ENCODE measurements around the gene PINK1.

PINK1 gene

GRCh38 chr1:20633190-20634064, at the start of gene PINK1:
Gene PINK1, plus strand, starts transcription at chr1:20633458. Its CDS starts 91 bp downstream, at chr1:20633549.
- Mint-ChIP-seq H3K27ac (peak within 1 kb of the TSS; percentile 36), H3K9me3 (no peaks in the 10 kb centered on the region), H3K27me3 (ENCODE audit: low read depth) (peaks cover 4% of the 10 kb centered on the region), H3K36me3 (ENCODE audit: low read depth) (no peaks in the 10 kb centered on the region), H3K4me1 (ENCODE audit: low read depth) (peaks cover 9% of the 10 kb centered on the region), H3K4me3 (peak within 1 kb of the TSS; percentile 81)

DNA sequence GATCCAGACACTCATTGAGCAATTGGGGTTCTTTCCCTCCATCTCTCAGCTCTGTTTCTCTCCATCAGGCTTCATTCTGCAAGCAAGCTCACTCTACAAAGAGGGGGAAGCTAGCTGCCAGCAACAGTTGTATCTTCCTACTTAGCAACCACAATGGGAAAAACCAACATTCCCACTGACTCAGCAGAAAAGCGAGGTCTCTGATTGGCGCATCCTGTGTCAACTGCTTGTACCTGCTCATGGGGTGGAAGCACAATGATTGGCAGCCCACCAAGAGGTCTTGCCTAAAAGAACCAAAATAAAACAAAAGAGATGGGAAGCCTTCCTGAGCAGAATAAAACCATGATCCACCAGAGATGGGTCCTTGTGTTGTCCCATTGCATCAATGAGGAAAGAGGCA, 48.4 kb upstream of the PINK1 start:
- peaks cover 4% of the 10 kb centered on the region for H3K4me1 Mint-ChIP-seq (ENCODE audit: low read depth)
- no peak overlapping the region for H3K4me3 Mint-ChIP-seq
- H3K9me3 Mint-ChIP-seq: no peaks in the 10 kb centered on the region
- no peak overlapping the region for H3K27ac Mint-ChIP-seq
- H3K27me3 Mint-ChIP-seq (ENCODE audit: low read depth): peaks cover 35% of the 10 kb centered on the region
- H3K36me3 Mint-ChIP-seq (ENCODE audit: low read depth): no peaks in the 10 kb centered on the region

DNA sequence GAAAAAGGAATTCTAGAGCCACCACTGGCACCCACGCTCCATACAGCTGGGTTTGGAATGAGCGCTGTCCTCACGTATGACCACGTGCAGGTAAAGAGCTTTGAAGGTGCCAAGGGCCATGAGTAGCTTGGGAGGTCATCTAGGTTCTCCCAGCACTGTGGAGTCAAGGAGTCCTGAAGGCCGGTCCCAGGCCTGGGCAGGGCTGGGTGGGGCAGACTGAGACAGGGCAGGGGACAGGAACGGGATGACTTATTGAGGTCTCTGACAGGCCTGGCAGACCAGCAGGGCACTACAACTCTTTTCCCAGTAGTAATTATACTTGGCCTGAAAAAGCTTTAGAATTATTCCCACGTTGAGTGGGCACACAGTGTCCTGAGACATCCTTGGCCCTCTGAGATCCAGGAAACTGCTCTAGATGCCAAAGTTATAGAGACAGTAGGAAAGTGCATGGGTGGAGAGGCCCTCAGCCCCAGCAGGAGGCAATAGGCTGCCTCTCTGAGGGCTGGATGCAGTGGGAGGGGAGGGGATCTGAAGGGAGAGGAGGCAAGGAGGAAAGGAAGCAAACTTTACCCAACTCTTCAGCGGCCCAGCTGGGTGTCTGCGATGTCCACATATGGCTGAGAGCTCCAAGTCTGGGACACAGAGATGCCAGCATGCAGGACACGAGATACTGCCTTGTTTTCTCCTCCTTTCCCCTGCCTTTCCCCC, 46.2 kb upstream of the PINK1 start:
- Mint-ChIP-seq H3K9me3 (no peaks in the 10 kb centered on the region), H3K27ac (no peak overlapping the region), H3K36me3 (ENCODE audit: low read depth) (no peaks in the 10 kb centered on the region), H3K4me1 (ENCODE audit: low read depth) (peaks cover 4% of the 10 kb centered on the region), H3K27me3 (ENCODE audit: low read depth) (peaks cover 46% of the 10 kb centered on the region), H3K4me3 (no peak overlapping the region)

- H3K4me1 Mint-ChIP-seq (ENCODE audit: low read depth): peaks cover 4% of the 10 kb centered on the region
- no peaks in the 10 kb centered on the region for H3K36me3 Mint-ChIP-seq (ENCODE audit: low read depth)
- H3K4me3 Mint-ChIP-seq: no peak overlapping the region
- H3K27ac Mint-ChIP-seq: no peak overlapping the region
- H3K27me3 Mint-ChIP-seq (ENCODE audit: low read depth): peaks cover 52% of the 10 kb centered on the region
- no peaks in the 10 kb centered on the region for H3K9me3 Mint-ChIP-seq
Measured at GRCh38 chr1:20587661-20588053, 45.6 kb upstream of the PINK1 start.

- Mint-ChIP-seq H3K27ac (no peak within 1 kb of the TSS), H3K36me3 (ENCODE audit: low read depth) (no peaks in the 10 kb centered on the region), H3K9me3 (no peaks in the 10 kb centered on the region), H3K4me3 (no peak within 1 kb of the TSS), H3K27me3 (ENCODE audit: low read depth) (peaks cover 50% of the 10 kb centered on the region), H3K4me1 (ENCODE audit: low read depth) (peaks cover 4% of the 10 kb centered on the region)
Measured at GRCh38 chr1:20588634-20589225, 44.5 kb upstream of the PINK1 start, which contains the start of gene CDA. Gene CDA, plus strand, starts transcription at chr1:20589097. Its CDS starts 33 bp downstream, at chr1:20589130.

DNA sequence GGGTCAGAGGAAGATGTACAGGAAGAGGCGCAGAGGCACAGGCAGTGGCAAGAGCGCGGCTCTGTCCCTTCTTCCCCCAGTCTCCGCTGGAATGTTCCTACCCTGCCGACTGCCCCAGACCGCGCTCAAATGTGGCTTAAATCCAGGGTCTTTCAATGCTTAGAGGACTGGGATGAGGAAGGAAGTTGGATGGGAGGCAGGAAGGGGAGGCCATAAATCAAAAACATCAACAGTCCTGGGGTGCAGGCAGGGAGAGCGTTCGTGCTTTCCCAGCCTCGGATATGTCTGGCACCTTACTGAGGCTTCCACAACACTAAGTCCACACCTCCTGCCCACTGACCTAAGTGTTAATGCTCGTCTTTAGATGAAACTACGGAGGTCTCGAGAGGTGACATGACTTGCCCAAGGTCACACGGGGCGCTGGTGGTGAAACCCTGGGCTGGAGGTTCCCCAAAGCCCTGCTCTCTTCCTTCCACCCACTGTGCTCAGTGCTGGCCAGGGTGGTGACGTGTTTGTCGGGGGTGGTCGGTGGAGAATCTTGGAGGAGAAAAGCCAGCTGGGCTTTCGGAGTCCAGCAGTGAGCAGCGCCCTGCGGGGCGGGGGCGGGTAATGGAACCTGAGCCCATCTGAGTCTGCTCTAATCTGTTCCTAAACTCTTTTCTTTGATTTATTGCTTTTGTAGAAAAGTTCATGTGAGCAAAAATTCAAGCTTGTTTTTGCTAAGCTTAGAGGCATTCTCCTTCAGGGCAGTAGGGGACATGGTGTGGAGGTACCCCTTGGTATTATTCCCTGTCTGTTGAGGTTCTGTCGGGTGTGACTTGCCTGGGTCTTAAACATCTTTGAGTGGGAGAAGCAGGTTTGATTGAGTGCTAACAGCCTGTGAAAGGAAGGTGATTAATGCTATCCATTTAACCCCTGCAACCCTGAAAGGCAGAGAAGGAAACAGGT, 43.7 kb upstream of the PINK1 start:
- peaks cover 51% of the 10 kb centered on the region for H3K27me3 Mint-ChIP-seq (ENCODE audit: low read depth)
- H3K4me1 Mint-ChIP-seq (ENCODE audit: low read depth): peaks cover 4% of the 10 kb centered on the region
- no peaks in the 10 kb centered on the region for H3K36me3 Mint-ChIP-seq (ENCODE audit: low read depth)
- H3K9me3 Mint-ChIP-seq: no peaks in the 10 kb centered on the region
- no peak overlapping the region for H3K27ac Mint-ChIP-seq
- H3K4me3 Mint-ChIP-seq: no peak overlapping the region

- Mint-ChIP-seq H3K36me3 (ENCODE audit: low read depth) (no peaks in the 10 kb centered on the region), H3K27me3 (ENCODE audit: low read depth) (peaks cover 56% of the 10 kb centered on the region), H3K4me3 (no peak overlapping the region), H3K9me3 (no peaks in the 10 kb centered on the region), H3K27ac (no peak overlapping the region), H3K4me1 (ENCODE audit: low read depth) (peaks cover 4% of the 10 kb centered on the region)
Measured at GRCh38 chr1:20590306-20590777, 42.9 kb upstream of the PINK1 start.

GRCh38 chr1:20593756-20594155, 39.5 kb upstream of the PINK1 start:
- peaks cover 2% of the 10 kb centered on the region for H3K4me1 Mint-ChIP-seq (ENCODE audit: low read depth)
- no peak overlapping the region for H3K4me3 Mint-ChIP-seq
- H3K27me3 Mint-ChIP-seq (ENCODE audit: low read depth): peaks cover 46% of the 10 kb centered on the region
- no peaks in the 10 kb centered on the region for H3K36me3 Mint-ChIP-seq (ENCODE audit: low read depth)
- H3K27ac Mint-ChIP-seq: no peak overlapping the region
- no peaks in the 10 kb centered on the region for H3K9me3 Mint-ChIP-seq

DNA sequence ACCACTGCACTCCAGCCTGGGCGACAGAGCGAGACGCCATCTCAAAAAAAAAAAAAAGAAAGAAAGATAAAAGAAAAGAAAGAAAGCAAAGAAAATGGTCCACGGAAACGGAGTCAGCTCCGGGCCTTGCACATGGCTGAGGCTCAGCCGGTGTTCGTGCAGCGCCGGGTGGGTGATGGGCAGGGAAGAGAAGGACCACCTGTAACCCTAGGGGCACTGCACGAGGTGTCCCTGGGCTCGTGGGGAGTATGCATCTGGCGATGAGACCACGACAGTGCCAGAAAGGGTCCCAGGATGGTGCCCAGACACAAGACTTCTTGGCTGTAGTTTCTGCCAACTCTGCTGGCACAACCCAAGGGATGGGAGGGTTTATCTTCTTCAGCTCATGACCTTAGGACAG, 38.5 kb upstream of the PINK1 start:
- Mint-ChIP-seq H3K4me1 (ENCODE audit: low read depth) (no peaks in the 10 kb centered on the region), H3K9me3 (no peaks in the 10 kb centered on the region), H3K4me3 (no peak overlapping the region), H3K36me3 (ENCODE audit: low read depth) (no peaks in the 10 kb centered on the region), H3K27ac (no peak overlapping the region), H3K27me3 (ENCODE audit: low read depth) (peaks cover 38% of the 10 kb centered on the region)

GRCh38 chr1:20596106-20596505, 37.2 kb upstream of the PINK1 start:
- no peak overlapping the region for H3K4me3 Mint-ChIP-seq
- no peaks in the 10 kb centered on the region for H3K36me3 Mint-ChIP-seq (ENCODE audit: low read depth)
- H3K27me3 Mint-ChIP-seq (ENCODE audit: low read depth): peaks cover 32% of the 10 kb centered on the region

GRCh38 chr1:20597650-20598049, 35.6 kb upstream of the PINK1 start:
- no peaks in the 10 kb centered on the region for H3K9me3 Mint-ChIP-seq
- H3K27ac Mint-ChIP-seq: no peak overlapping the region
- H3K4me1 Mint-ChIP-seq (ENCODE audit: low read depth): no peaks in the 10 kb centered on the region
- H3K4me3 Mint-ChIP-seq: no peak overlapping the region
- H3K36me3 Mint-ChIP-seq (ENCODE audit: low read depth): no peaks in the 10 kb centered on the region
- peaks cover 21% of the 10 kb centered on the region for H3K27me3 Mint-ChIP-seq (ENCODE audit: low read depth)

More at GRCh38 chr1:20596106-20596505, 37.2 kb upstream of the PINK1 start:
- Mint-ChIP-seq H3K4me1 (ENCODE audit: low read depth) (no peaks in the 10 kb centered on the region), H3K9me3 (no peaks in the 10 kb centered on the region), H3K27ac (no peak overlapping the region)

DNA sequence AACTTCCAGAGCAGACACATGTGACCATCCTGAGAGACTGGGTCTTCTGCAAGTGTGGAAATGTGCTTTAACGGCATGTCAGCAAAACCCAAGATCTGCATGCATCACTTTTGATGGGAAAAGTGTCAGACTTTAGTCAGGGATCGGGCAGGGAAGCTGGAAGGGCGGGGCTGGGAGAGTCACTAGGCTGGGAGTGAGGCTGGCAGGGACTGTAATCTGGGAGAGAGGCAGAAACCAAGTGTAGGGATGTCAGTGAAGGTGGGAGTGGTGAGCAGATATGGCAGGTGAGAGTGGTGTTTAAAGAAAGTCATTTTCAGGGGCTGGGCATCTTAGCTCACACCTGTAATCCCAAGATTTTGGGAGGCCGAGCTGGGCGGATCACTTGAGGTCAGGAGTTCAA, 33.1 kb upstream of the PINK1 start:
- Mint-ChIP-seq H3K27ac (no peak overlapping the region), H3K9me3 (no peaks in the 10 kb centered on the region), H3K4me1 (ENCODE audit: low read depth) (no peaks in the 10 kb centered on the region), H3K4me3 (no peak overlapping the region), H3K27me3 (ENCODE audit: low read depth) (peaks cover 11% of the 10 kb centered on the region), H3K36me3 (ENCODE audit: low read depth) (no peaks in the 10 kb centered on the region)

DNA sequence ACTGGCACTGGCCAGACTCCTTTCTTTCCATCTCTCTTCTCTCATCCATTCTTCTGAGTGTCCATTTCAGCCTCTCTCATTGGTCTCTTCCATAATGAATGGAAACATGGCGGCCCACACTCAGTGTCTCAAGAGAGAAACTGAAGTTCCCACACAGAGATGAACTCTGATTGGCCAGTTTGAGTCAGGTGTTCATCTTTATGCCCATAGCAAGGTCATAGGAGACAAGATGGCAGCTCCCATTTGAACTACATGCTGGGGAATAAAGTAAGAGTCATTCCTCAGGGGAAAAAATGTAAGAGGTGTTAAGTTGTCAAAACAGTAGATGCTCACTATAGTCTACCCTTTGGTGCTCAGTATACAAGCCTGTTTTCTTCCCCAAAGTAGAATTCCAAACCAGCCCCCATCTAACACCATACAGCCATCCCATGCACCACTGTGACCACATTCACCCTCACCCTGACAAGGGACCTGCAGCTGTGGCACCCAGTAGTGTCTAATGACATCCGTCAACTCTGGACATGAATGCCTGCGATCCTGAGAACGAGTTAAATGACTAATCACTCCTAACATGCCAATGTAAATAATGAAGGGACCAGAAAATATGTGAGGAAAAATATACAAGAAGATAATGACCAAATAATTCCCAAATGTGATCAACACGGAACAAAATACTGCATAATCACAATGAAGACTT, 32.0 kb upstream of the PINK1 start:
- Mint-ChIP-seq H3K27me3 (ENCODE audit: low read depth) (peaks cover 9% of the 10 kb centered on the region), H3K9me3 (no peaks in the 10 kb centered on the region), H3K4me3 (no peak overlapping the region), H3K27ac (no peak overlapping the region), H3K4me1 (ENCODE audit: low read depth) (no peaks in the 10 kb centered on the region), H3K36me3 (ENCODE audit: low read depth) (no peaks in the 10 kb centered on the region)
